HepG2 (cell line): ENCODE data around the gene ZFYVE28. TPM values are rescaled to one million over a fixed set of nuclear protein-coding genes. Genes with fewer than 3 reads are reported as not detected.

Experiments
- ESRRA ChIP-seq: sonication (generic); formaldehyde crosslinking; IDR thresholded peaks from 2 replicates; pipeline ENCODE4 v1.5.1; 2020; ENCODE audit warnings: mild to moderate bottlenecking, low read depth, missing genetic modification reagents
- IKZF4 ChIP-seq: sonication (generic); formaldehyde crosslinking; IDR thresholded peaks from 2 replicates; pipeline ENCODE4 v1.5.1; 2020; ENCODE audit warnings: borderline replicate concordance, mild to moderate bottlenecking, low read depth, missing genetic modification reagents; ENCODE audit errors: not compliant biosample characterization
- IRF2 ChIP-seq: IDR thresholded peaks from 2 replicates; pipeline ENCODE4 v1.6.1; 2018; ENCODE audit warnings: missing genetic modification reagents, missing compliant biosample characterization
- MIER3 ChIP-seq: IDR thresholded peaks from 2 replicates; pipeline ENCODE4 v1.6.1; 2016; ENCODE audit warnings: missing compliant biosample characterization, borderline replicate concordance
- MXI1 ChIP-seq: IDR thresholded peaks from 3 replicates; pipeline ENCODE4 v1.6.1; 2012; ENCODE audit warnings: low read depth, low read length, inconsistent platforms, borderline replicate concordance
- NFIB ChIP-seq: sonication (generic); formaldehyde crosslinking; IDR thresholded peaks from 2 replicates; pipeline ENCODE4 v1.9.0; 2021; ENCODE audit warnings: missing genetic modification reagents, mild to moderate bottlenecking, borderline replicate concordance
- NPAS2 ChIP-seq: sonication (generic); formaldehyde crosslinking; IDR thresholded peaks from 2 replicates; pipeline ENCODE4 v1.8.0; 2022; ENCODE audit warnings: mild to moderate bottlenecking, missing genetic modification reagents, borderline replicate concordance
- NR2F2 ChIP-seq: IDR thresholded peaks from 2 replicates; pipeline ENCODE4 v1.6.1; 2012; ENCODE audit warnings: low read depth, inconsistent platforms, borderline replicate concordance
- PHF8 ChIP-seq: sonication (generic); formaldehyde crosslinking; IDR thresholded peaks from 2 replicates; pipeline ENCODE4 v1.5.0; 2020; ENCODE audit warnings: missing genetic modification reagents
- RAD21 ChIP-seq: fragments of 450-650 bp; formaldehyde crosslinking; IDR thresholded peaks from 2 replicates; pipeline ENCODE4 v1.5.0; 2020; ENCODE audit warnings: mild to moderate bottlenecking
- RARG ChIP-seq: sonication (generic); formaldehyde crosslinking; IDR thresholded peaks from 2 replicates; pipeline ENCODE4 v1.4.0; 2020; ENCODE audit warnings: low read depth, mild to moderate bottlenecking, missing genetic modification reagents
- SP1 ChIP-seq, 2 experiments: fragments of 450-650 bp in 1 of 2; sonication (generic) in 1 of 2; formaldehyde crosslinking in 1 of 2; IDR thresholded peaks; 2 replicates each; pipeline versions ENCODE4 v1.4.0 to v1.6.1; 2016 to 2020; ENCODE audit warnings: missing genetic modification reagents in 1 of 2
- THRA ChIP-seq: sonication (generic); formaldehyde crosslinking; IDR thresholded peaks from 2 replicates; pipeline ENCODE4 v1.4.0; 2020; ENCODE audit warnings: missing genetic modification reagents, borderline replicate concordance
- TP53 ChIP-seq: sonication (generic); formaldehyde crosslinking; conservative IDR thresholded peaks from 2 replicates; pipeline ENCODE4 v1.4.0; 2020; ENCODE audit warnings: missing genetic modification reagents
- TSC22D2 ChIP-seq: sonication (generic); formaldehyde crosslinking; IDR thresholded peaks from 2 replicates; pipeline ENCODE4 v1.5.1; 2020; ENCODE audit warnings: missing genetic modification reagents, mild to moderate bottlenecking, borderline replicate concordance
- U2AF2 ChIP-seq: fragments of 200-400 bp; formaldehyde crosslinking; IDR thresholded peaks from 2 replicates; pipeline ENCODE4 v1.6.1; 2017; ENCODE audit warnings: low read depth, mild to moderate bottlenecking, low read length
- ZFP41 ChIP-seq: sonication (generic); formaldehyde crosslinking; IDR thresholded peaks from 2 replicates; pipeline ENCODE4 v1.4.0; 2020; ENCODE audit warnings: mild to moderate bottlenecking, missing genetic modification reagents, borderline replicate concordance
- ZNF10 ChIP-seq: sonication (generic); formaldehyde crosslinking; IDR thresholded peaks from 2 replicates; pipeline ENCODE4 v1.4.0; 2020; ENCODE audit warnings: mild to moderate bottlenecking, low read depth, missing genetic modification reagents, borderline replicate concordance
- ZNF17 ChIP-seq: sonication (generic); formaldehyde crosslinking; IDR thresholded peaks from 2 replicates; pipeline ENCODE4 v1.5.0; 2020; ENCODE audit warnings: mild to moderate bottlenecking, missing genetic modification reagents
- ZNF235 ChIP-seq: sonication (generic); formaldehyde crosslinking; IDR thresholded peaks from 2 replicates; pipeline ENCODE4 v1.8.1; 2023; ENCODE audit warnings: mild to moderate bottlenecking, missing genetic modification reagents, borderline replicate concordance
- ZNF253 ChIP-seq: sonication (generic); formaldehyde crosslinking; IDR thresholded peaks from 2 replicates; pipeline ENCODE4 v1.8.0; 2022; ENCODE audit warnings: mild to moderate bottlenecking, missing genetic modification reagents, borderline replicate concordance
- ZNF335 ChIP-seq: sonication (generic); formaldehyde crosslinking; IDR thresholded peaks from 2 replicates; pipeline ENCODE4 v1.4.0; 2020; ENCODE audit warnings: missing genetic modification reagents
- ZNF790 ChIP-seq: sonication (generic); formaldehyde crosslinking; IDR thresholded peaks from 2 replicates; pipeline ENCODE4 v1.8.0; 2022; ENCODE audit warnings: missing genetic modification reagents, mild to moderate bottlenecking, borderline replicate concordance
- ZNF792 ChIP-seq: IDR thresholded peaks from 2 replicates; pipeline ENCODE4 v1.6.1; 2016
- ZNF800 ChIP-seq: sonication (generic); formaldehyde crosslinking; IDR thresholded peaks from 2 replicates; pipeline ENCODE4 v1.4.0; 2020; ENCODE audit warnings: missing genetic modification reagents
- ZSCAN22 ChIP-seq: sonication (generic); formaldehyde crosslinking; IDR thresholded peaks from 2 replicates; pipeline ENCODE4 v1.4.0; 2020; ENCODE audit warnings: mild to moderate bottlenecking, missing genetic modification reagents
- polyA plus RNA-seq, 8 experiments: library from polyadenylated mRNA; depleted of rRNA in 3 of 8; stranded (reverse) in 7 of 8; unstranded in 1 of 8; fragments of >200 nt; fragmentation: Illumina TruSeq in 4 of 8; extraction: Trizol in 4 of 8; gene quantifications; 2 replicates each; pipeline versions ENCODE4 v1.2.1 to v1.2.3, GENCODE V29; 2011 to 2016; ENCODE audit warnings: low read depth in 4 of 8, missing spikeins in 1 of 8, mixed read lengths in 1 of 8; ENCODE audit not compliant: insufficient read depth in 1 of 8
- total RNA-seq, 5 experiments: library from RNA; depleted of rRNA; stranded (reverse); fragments of >200 nt; fragmentation: Illumina TruSeq; extraction: Trizol; gene quantifications; 2 replicates each; pipeline ENCODE4 v1.2.3, GENCODE V29; 2016; ENCODE audit warnings: low read depth in 1 of 5

ZFYVE28 gene
- total and polyA plus RNA-seq, 2 of the 13 experiments (the other 11 are each of a cell fraction or from before 2014, with no cell fraction given): 0.12 to 0.22 TPM

GRCh38 chr4:2441393-2442174, 23.1 kb upstream of the ZFYVE28 start (continued):
- TF ChIP-seq NR2F2: no peak
- no peak for TF ChIP-seq RARG (CRISPR knock-in tag)
- TF ChIP-seq ZNF792 (CRISPR knock-in tag): 0 out of 2 replicates have a peak, but pooled peaks have one; percentile 44
- no peak for TF ChIP-seq ZNF17
- TF ChIP-seq ZNF800 (CRISPR knock-in tag): 0 out of 2 replicates have a peak, but pooled peaks have one; percentile 27
- TF ChIP-seq TSC22D2 (CRISPR knock-in tag): peak; percentile 49; the same call in 1 of the 2 replicates
- TF ChIP-seq U2AF2: no peak
- TF ChIP-seq ZNF335 (CRISPR knock-in tag): no peak
- TF ChIP-seq TP53 (CRISPR knock-in tag): no peak
- TF ChIP-seq NFIB (CRISPR knock-in tag): no peak
- TF ChIP-seq ZFP41: 0 out of 2 replicates have a peak, but pooled peaks have one; percentile 46
- TF ChIP-seq IRF2 (CRISPR knock-in tag): peak; percentile 40; the same call in 1 of the 2 replicates
- no peak for TF ChIP-seq ZNF790 (CRISPR knock-in tag)
- TF ChIP-seq PHF8: no peak; the same call in 1 of the 2 replicates
- no peak for TF ChIP-seq NPAS2 (CRISPR knock-in tag)
- peak; percentile 67; the same call in 1 of the 2 replicates for TF ChIP-seq ZNF235 (CRISPR knock-in tag)
- 0 out of 2 replicates have a peak, but pooled peaks have one; percentile 55 for TF ChIP-seq THRA (CRISPR knock-in tag)
- no peak for TF ChIP-seq SP1 (IDR thresholded peaks at IDR 0.05)
- TF ChIP-seq SP1 (CRISPR knock-in tag; IDR thresholded peaks at IDR 0.05): peak; percentile 76
- TF ChIP-seq IKZF4 (CRISPR knock-in tag): no peak
- 0 out of 2 replicates have a peak, but pooled peaks have one; percentile 30 for TF ChIP-seq ESRRA (CRISPR knock-in tag)
- TF ChIP-seq RAD21 (CRISPR knock-in tag): peak; percentile 94
- TF ChIP-seq MXI1: peak; percentile 36; the same call in 1 of the 3 replicates
- TF ChIP-seq ZNF10 (CRISPR knock-in tag): no peak
- TF ChIP-seq ZSCAN22 (CRISPR knock-in tag): no peak
- TF ChIP-seq MIER3 (CRISPR knock-in tag): peak; percentile 83; the same call in 1 of the 2 replicates
- no peak for TF ChIP-seq ZNF253 (CRISPR knock-in tag)
